TTC549 (cell line): ENCODE results near the gene FBXL15.

ENCODE experiments used
- FAIRE-seq: peaks from 2 replicates; lab custom pipeline; 2012; peaks lifted over from hg19 to GRCh38; lab: Jason Lieb, UNC

FBXL15 gene

DNA sequence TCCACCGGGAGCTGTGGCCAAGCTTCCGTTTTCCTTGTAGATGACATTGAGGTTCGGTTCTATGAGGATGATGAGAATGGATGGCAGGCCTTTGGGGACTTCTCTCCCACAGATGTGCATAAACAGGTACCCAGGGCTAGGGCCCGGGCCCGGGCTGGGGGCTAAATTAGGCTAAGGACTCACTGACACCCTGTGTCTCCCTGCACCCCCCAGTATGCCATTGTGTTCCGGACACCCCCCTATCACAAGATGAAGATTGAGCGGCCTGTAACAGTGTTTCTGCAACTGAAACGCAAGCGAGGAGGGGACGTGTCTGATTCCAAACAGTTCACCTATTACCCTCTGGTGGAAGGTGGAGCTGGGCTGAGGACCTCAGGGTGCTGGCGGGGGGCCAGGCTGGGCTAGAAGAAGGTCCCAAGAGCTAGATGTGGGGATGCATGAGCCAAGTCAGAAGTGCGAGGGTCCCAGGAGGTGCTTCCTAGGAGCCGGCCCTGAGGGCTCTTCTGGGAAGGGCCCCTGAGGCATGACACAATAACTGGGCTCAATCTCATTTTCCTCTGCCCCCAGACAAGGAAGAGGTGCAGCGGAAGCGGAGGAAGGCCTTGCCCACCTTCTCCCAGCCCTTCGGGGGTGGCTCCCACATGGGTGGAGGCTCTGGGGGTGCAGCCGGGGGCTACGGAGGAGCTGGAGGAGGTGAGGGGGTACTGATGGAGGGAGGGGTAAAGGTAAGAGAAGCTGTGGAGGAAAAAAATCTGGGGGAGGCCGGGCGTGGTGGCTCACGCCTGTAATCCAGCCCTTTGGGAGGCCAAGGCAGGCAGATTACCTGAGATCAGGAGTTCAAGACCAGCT lies 22.2 kb upstream of the FBXL15 start:
- FAIRE-seq, result no peak

DNA sequence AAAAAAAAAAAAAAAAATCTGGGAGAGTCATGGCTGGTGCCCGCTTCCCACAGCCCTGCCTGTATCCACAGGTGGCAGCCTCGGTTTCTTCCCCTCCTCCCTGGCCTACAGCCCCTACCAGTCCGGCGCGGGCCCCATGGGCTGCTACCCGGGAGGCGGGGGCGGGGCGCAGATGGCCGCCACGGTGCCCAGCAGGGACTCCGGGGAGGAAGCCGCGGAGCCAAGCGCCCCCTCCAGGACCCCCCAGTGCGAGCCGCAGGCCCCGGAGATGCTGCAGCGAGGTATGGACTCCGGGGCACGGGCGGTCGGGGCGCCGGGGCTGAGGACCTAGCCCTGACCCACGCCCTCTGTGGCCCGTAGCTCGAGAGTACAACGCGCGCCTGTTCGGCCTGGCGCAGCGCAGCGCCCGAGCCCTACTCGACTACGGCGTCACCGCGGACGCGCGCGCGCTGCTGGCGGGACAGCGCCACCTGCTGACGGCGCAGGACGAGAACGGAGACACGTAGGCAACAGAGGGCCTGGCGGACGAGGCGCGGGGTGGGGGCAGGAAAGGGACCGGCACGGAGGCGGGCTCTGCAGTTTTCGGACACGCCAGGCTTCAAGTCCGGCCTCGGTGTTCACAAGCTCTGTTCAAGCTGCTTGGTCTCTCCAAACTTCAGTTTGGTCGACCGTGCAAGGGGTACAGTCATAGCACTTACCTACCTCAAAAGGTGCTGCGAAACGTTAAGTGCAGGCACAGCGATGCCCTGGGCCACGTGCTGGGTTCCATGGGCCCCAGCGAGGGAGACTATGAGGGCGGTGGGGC lies 21.2 kb upstream of the FBXL15 start:
- FAIRE-seq, result no peak

DNA sequence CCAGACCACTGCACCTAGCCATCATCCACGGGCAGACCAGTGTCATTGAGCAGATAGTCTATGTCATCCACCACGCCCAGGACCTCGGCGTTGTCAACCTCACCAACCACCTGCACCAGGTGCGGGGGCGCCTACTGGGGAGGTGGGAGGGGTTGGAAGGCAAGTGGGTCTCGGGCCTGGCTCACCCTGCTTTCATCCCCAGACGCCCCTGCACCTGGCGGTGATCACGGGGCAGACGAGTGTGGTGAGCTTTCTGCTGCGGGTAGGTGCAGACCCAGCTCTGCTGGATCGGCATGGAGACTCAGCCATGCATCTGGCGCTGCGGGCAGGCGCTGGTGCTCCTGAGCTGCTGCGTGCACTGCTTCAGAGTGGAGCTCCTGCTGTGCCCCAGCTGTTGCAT lies 20.6 kb upstream of the FBXL15 start:
- FAIRE-seq, result no peak

DNA sequence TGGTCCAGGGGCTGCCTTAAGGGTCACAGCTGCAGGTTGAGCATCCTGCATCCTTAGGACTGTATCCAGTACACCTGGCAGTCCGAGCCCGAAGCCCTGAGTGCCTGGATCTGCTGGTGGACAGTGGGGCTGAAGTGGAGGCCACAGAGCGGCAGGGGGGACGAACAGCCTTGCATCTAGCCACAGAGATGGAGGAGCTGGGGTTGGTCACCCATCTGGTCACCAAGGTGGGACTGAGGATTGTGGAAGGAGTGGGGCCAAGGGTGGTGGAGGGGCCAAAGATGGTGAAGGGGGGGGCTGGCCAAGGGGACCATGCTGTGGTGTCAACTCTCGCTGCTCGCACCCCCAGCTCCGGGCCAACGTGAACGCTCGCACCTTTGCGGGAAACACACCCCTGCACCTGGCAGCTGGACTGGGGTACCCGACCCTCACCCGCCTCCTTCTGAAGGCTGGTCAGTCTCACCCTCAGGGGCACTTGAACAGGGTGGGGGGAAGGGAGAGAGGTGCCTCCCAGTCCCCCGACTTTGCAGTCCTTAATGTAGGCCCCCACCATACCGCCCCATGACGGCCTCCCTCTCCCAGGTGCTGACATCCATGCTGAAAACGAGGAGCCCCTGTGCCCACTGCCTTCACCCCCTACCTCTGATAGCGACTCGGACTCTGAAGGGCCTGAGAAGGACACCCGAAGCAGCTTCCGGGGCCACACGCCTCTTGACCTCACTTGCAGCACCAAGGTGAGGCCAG lies 19.9 kb upstream of the FBXL15 start:
- no peak for FAIRE-seq

DNA sequence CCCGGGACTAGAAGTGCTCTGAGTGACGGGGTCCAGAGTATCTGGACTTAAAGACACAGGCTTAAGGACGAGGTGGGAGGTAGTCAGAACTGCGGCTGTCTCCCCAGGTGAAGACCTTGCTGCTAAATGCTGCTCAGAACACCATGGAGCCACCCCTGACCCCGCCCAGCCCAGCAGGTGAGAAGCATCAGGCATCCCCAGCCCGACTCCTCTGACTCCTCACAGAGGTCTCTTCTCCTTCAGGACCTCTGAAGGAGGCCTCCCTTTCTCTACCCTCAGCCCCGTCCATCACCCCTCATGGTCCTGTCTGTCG lies 19.3 kb upstream of the FBXL15 start:
- FAIRE-seq, result no peak

DNA sequence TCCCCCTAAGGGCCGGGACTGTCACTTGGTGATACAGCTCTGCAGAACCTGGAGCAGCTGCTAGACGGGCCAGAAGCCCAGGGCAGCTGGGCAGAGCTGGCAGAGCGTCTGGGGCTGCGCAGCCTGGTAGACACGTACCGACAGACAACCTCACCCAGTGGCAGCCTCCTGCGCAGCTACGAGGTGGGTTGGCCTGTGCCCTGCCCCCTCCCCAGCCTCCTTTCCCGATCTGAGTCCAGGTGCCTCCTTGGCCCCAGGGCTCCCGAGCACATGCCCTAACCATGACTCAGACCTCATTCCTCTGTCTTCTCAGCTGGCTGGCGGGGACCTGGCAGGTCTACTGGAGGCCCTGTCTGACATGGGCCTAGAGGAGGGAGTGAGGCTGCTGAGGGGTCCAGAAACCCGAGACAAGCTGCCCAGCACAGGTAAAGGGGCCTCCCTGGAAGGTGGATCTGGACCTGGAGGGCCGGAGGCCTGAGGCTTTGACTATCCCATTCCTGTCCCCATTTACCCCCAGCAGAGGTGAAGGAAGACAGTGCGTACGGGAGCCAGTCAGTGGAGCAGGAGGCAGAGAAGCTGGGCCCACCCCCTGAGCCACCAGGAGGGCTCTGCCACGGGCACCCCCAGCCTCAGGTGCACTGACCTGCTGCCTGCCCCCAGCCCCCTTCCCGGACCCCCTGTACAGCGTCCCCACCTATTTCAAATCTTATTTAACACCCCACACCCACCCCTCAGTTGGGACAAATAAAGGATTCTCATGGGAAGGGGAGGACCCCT lies 18.7 kb upstream of the FBXL15 start:
- FAIRE-seq, result no peak

DNA sequence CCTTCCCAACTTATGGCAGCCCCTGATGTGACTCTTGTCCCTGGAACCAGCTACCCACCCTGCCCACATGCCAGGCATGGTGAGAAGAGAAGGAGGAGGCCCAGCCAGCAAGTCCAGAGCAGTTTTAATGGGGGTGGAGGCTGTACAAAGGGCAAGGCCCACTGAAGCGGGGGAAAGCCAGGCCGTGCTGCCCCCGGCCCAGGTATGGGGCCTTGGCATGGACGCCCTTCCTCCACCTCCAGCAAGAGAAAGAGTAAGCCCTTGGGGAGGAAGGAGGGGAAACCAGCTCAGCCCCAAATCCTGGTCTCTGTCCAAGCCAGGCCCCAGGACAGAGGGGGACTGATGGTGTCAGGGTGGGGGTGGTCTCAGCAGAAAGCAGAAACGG lies 18.1 kb upstream of the FBXL15 start:
- no peak for FAIRE-seq

DNA sequence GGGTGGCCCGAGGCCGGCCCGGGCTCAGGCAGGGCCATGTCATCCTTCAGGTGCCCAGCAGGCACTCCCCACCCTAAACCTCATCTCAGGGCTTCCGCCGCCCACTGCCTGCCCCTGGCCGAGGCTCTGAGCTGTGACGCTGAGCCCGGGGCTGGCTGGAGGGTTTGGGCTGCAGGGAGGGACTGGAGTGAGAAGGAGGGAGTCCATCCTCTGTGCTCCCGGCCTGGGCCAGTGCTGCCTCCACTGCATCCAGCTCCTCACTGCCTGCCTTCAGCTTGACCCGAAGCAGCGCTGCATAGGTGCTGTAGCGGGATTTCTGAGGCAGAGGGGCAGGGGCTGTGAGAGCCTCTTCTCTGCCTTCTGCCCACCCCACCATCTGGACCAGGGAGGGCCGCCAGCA lies 17.5 kb upstream of the FBXL15 start:
- FAIRE-seq, result no peak

DNA sequence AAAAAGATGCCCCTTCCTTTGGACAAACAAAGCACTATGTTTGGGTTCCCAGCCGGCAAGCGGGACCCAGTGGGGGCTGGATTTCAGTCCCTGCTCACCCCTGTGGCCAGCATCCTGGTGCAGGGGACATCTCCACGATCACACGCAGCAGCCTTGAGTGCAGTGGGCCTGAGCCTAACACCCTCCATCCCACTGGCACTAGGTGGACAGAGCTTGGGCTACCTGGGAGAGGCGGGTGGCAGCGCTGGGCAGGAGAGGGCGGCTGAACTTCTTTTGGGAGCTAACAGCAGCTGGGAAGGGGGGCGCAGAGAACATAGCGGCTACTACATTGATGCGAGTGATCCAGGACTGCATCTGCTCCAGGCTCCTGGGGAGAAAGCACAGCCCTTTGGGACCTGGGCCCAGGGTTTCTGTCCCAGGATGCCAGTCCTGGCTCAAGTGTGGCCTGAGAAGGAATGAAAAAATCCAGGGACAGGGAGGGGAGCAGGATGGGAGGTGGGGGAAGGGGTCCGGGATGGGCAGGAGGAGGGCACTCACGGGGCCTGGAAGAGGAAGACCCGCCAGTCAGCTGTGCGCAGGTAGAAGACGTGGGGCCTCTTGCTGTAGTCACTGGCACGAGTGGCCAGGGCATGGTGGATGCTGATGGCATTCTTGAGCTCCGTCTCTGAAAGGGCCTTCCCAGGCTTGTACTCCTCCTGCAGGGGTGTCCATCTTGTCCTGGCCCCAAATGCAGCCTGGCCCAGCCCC lies 16.1 kb upstream of the FBXL15 start:
- no peak for FAIRE-seq

DNA sequence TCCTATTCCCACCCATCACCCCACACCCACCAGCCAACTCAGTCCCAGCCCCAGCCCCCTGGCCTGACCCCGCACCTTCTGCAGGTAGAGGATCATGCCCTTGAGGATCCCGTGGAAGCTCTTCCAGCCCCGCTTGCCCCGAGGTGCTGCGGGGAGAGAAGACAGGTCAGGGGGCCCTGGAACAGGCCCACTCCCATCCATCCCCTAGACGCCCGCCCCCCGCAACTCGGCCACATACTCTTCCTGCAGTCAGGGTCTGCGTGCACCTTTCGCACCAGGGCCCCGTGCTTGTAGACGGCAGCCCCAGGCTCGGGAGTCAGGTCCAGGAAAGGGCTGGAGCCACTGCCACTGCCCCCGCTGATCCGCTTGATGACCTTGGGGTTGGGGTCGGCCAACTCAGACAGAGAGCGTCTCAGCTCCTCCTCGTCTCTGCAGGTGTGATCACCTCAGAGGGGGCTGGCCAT lies 15.5 kb upstream of the FBXL15 start:
- FAIRE-seq, result no peak

DNA sequence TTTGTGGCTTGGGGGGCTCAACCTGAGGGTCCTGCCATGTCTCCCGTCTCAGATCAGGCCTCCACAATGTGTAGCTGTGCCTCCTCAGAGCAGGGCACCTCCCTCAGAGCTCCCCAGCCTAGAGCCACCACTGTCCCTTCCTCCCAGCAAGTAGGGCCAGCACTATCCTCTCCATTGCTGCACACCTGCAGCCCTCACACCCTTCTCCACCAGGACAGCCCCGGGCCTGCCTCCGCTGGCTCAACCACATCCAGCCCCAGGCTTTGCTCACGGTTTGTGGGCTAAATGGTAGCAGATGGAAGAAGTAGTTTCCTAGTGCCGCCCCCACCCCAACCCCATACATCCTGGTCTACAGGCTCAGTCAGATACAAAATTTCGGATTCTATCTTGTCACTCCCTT lies 15.0 kb upstream of the FBXL15 start:
- FAIRE-seq, result no peak

DNA sequence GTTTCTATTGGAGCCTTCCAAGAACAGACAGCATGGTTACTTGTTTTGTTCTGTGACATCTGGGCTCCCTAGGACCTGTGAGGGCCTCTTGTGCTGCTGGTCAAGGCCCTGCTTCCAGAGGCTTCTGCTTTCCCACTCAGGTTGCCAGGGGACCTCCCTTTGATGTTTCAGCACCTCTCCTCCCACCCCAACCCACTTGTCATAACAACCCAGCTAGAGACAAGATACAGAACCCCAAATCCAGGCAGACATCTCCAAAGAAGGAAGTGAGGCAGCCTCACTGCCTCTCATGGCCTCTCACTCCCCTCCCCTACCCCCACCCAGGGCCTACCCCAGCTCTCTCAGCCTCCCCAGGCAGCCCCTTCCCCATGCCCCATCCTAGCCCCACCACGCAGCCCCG lies 13.8 kb upstream of the FBXL15 start:
- no peak for FAIRE-seq

DNA sequence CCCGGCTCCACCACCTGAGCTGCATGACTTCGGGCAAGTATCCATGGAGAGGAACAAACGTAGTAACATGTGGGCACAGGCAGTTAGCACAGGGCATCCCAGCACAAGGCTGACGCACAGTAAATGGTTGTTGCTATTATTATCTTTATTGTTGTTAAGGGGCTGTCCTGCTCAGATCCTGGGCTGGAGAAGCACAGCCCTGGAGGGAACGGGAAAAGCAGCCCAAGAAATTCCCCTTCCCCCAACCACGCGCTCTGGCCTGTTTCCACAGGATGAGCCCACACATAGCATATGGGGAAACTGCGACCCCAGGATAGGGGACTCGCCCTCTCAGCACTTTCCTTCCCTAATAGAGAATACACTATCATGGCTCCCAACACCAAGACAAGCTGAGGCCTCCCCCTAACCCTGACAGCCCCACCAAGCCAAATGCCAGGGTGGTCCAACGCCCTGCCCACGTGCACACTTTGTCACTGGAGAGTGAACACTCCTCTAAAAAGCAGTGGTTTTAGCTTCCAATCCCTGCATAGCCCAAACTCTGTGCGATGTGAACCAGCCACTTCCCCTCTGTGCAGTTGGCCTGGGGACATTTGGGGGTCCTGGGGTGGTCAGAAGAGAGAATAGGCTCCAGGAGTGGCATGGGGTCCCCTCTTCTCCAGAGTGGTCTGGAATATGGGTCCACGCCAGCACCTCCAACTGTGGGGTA lies 13.1 kb upstream of the FBXL15 start:
- FAIRE-seq, result no peak

DNA sequence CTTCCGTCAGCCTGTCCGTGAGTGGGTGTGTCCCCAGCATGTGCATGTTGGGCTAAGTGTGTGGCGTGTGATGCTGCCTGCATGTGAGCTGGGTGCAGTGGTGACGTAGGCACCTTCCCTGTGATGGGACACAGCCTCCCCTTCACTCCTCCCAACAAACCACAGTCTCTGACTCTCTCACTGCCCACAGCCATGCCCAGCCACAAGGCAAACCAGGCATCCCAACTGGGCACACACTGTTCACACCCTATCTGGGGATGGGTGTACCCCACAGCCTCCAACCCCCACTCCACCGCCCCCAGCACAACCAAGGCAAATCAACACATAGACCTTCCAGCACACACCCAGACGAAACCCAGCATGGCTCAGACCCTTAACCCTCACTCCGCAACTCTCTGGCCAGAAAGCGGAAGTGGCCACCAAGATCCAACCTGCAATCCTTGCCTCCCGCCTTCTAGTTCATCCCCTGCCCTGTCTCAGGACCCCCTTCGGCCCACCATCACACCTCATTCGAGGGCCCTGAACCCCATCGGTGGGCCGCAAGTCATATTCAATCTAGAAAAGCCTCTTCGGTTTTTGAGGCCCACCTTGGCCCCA lies 12.4 kb upstream of the FBXL15 start:
- no peak for FAIRE-seq

DNA sequence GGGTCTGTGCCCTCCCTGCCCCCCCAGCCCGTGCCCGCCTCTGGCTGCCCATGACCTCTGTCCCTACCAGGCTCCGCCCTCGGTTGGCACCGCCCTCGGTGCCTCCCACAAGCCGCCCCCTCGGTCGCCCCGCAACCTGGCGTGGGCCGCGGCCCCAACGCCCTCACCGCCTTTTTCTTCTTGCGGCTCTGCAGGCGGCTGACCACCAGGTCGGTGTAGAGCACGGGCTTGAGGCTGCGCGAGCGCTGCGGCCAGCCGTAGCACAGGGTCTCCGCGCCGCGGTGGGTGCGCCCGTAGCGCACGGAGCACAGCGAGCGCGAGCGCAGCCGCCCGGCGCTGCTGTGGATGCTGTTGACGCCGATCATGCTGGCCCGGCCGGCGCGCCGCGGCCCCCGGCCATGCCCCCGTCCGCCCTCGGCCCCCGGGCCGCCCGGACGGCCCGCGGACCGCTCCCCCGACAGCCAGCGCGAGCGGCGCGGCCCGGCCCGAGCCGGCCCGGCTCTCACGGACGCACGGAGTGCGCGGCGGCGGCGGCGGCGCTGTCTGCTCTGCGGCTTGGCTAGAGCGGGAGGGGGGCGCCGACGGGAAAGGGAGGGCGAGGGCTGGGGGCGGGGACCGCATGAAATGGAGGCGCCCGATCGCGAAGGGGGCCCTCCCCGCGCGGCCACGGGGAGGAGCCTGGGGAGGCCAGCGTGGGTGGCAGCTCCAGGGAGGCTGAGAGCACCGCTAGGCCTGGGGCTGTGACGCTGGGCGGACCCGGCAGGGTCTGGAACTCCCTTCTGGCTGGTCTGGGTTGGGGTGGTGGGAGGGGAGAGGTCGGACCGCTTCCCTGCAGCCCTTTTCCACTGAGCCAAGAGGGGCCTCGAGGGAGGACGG lies 11.7 kb upstream of the FBXL15 start:
- no peak for FAIRE-seq

DNA sequence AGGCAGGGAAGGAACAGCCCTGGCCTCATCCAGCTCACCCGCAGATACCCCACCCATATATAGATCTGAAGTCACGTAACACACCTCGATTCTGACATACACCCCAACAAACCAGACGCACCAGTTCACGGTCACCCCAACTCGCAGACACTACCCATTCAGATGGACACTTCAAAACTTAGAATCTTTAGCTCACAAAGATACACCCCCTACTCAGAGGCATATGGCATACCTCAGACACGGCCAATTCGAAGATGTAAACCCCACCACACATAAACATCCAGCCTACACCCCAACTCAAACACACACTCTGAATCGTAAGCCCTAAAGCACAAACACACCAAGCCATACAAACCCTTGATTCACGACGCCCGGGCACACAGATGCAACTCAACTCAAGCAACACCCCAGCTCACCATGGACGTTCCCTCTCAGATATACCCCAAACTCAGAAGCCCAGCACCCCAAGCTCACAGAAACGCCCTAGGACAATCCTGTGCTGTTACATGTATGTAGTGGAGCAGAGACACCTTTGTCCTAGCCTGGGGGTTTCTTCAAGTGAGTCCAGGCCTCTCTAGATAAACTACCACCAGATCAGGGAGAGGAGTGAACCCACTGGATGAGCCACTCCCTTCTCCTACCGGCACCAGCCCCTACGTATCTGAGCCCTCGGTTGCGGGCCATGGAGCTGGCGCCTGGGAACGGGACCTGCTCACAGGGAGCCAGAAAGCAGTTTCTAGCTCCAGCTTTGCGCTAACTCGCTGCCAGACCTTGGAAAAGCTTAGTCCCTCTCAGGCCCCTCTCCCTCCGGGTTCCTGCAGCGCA lies 10.8 kb upstream of the FBXL15 start:
- no peak for FAIRE-seq

DNA sequence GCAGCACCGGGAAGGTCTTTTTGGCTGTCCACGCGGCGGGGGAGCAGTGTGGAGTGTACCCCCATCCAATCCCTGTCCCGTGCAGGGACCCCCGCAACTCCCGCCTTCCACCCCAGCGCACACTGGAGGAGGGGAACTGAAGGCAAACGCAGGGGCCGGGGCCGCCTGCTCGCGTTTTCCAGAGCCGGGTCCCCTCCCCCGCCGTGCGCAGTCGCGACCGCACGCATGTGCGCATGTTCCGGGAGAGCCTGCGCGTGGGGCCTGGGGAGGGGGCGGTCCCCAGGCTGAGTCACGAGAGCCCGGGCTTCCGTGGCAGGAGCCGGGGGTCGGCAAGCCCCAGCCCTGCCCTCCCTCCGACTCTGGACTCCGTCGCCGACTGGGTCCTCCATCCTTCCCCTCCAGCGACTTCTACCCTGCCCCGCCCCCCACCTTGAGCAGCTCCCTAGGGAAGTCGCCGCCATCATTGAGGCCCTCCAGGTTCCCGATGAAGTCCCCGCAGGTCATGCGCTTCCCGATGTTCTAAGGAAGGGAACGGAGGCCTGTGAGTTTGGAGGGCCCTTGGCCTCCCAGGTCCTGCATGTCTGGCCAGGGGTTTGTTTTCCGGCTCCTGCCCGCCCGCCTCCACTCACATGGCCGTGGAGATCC lies 10.1 kb upstream of the FBXL15 start:
- no peak for FAIRE-seq
